ENCODE data around the gene PIK3C2B.

PIK3C2B gene

GRCh38 chr1:204495078-204495753, 611 bp upstream of the PIK3C2B start:
- H3K36me3 ChIP-seq (replicated peaks; ENCODE audit: insufficient read depth, low read length) = no peaks in the 10 kb centered on the region
- peaks cover 27% of the 10 kb centered on the region for H3F3A ChIP-seq (ENCODE audit: insufficient read depth, low read length)
- H3K4me2 ChIP-seq (ENCODE audit: low read depth, low read length) = peak overlapping the region; percentile 90
- H4K20me1 ChIP-seq (ENCODE audit: insufficient read depth, low read length) = no peaks in the 10 kb centered on the region
- H3K27me3 ChIP-seq (replicated peaks; ENCODE audit: insufficient read depth, low read length) = no peaks in the 10 kb centered on the region
- no peaks in the 10 kb centered on the region for H3K9me2 ChIP-seq (replicated peaks; ENCODE audit: insufficient read depth, low read length)
- peaks cover 15% of the 10 kb centered on the region for H3K4me1 ChIP-seq (ENCODE audit: low read length)
- TF ChIP-seq EZH2phosphoT487 (IDR thresholded peaks at IDR 0.05; ENCODE audit: low read length) = no peak
- H3K9me3 ChIP-seq (replicated peaks; ENCODE audit: insufficient read depth, low read length) = no peaks in the 10 kb centered on the region
- H2AFZ ChIP-seq (ENCODE audit: low read length) = peak overlapping the region; percentile 90
- DNase-seq = peak; percentile 74
- peak overlapping the region; percentile 84; the same call in 1 of the 2 replicates for H3K9ac ChIP-seq (ENCODE audit: low read length)
- peak overlapping the region; percentile 78 for H3K4me3 ChIP-seq (ENCODE audit: low read length)
- peaks cover 26% of the 10 kb centered on the region for H3K79me2 ChIP-seq (ENCODE audit: low read length)
- H3K27ac ChIP-seq (ENCODE audit: low read length) = peak overlapping the region; percentile 83; the same call in 1 of the 2 replicates

GRCh38 chr1:204493984-204494280, 673 bp downstream of the PIK3C2B start:
- Histone ChIP-seq H3K9me2 (replicated peaks; ENCODE audit: insufficient read depth, low read length) (no peaks in the 10 kb centered on the region), H3K9ac (ENCODE audit: low read length) (peak overlapping the region; percentile 84), H4K20me1 (ENCODE audit: insufficient read depth, low read length) (no peaks in the 10 kb centered on the region), H3K4me2 (ENCODE audit: low read depth, low read length) (peak overlapping the region; percentile 90), H3K27me3 (replicated peaks; ENCODE audit: insufficient read depth, low read length) (no peaks in the 10 kb centered on the region), H3K79me2 (ENCODE audit: low read length) (peaks cover 26% of the 10 kb centered on the region), H2AFZ (ENCODE audit: low read length) (peak overlapping the region; percentile 93), H3K4me3 (ENCODE audit: low read length) (peak overlapping the region; percentile 78), H3K9me3 (replicated peaks; ENCODE audit: insufficient read depth, low read length) (no peaks in the 10 kb centered on the region), H3K27ac (ENCODE audit: low read length) (peak overlapping the region; percentile 83), H3K36me3 (replicated peaks; ENCODE audit: insufficient read depth, low read length) (no peaks in the 10 kb centered on the region), H3K4me1 (ENCODE audit: low read length) (peaks cover 15% of the 10 kb centered on the region), H3F3A (ENCODE audit: insufficient read depth, low read length) (peaks cover 27% of the 10 kb centered on the region)
- DNase-seq = peak; percentile 75
- TF ChIP-seq CTCF (IDR thresholded peaks at IDR 0.05; ENCODE audit: low read length) (no peak), EZH2 (optimal IDR thresholded peaks at IDR 0.05; ENCODE audit: low read depth, low read length) (no peak), EZH2phosphoT487 (IDR thresholded peaks at IDR 0.05; ENCODE audit: low read length) (no peak)

GRCh38 chr1:204493145-204493983, 1.2 kb downstream of the PIK3C2B start:
- no peaks in the 10 kb centered on the region for H3K9me2 ChIP-seq (replicated peaks; ENCODE audit: insufficient read depth, low read length)
- H3K4me2 ChIP-seq (ENCODE audit: low read depth, low read length) = peak overlapping the region; percentile 90
- H3K79me2 ChIP-seq (ENCODE audit: low read length) = peaks cover 26% of the 10 kb centered on the region
- peaks cover 15% of the 10 kb centered on the region for H3K4me1 ChIP-seq (ENCODE audit: low read length)
- no peaks in the 10 kb centered on the region for H3K36me3 ChIP-seq (replicated peaks; ENCODE audit: insufficient read depth, low read length)
- no peak for DNase-seq
- H3K9ac ChIP-seq (ENCODE audit: low read length) = peak overlapping the region; percentile 84
- peak overlapping the region; percentile 83; the same call in 1 of the 2 replicates for H3K27ac ChIP-seq (ENCODE audit: low read length)
- H2AFZ ChIP-seq (ENCODE audit: low read length) = peak overlapping the region; percentile 93
- no peaks in the 10 kb centered on the region for H4K20me1 ChIP-seq (ENCODE audit: insufficient read depth, low read length)
- H3K27me3 ChIP-seq (replicated peaks; ENCODE audit: insufficient read depth, low read length) = no peaks in the 10 kb centered on the region
- H3F3A ChIP-seq (ENCODE audit: insufficient read depth, low read length) = peaks cover 27% of the 10 kb centered on the region
- peak overlapping the region; percentile 78 for H3K4me3 ChIP-seq (ENCODE audit: low read length)
- TF ChIP-seq EZH2 (optimal IDR thresholded peaks at IDR 0.05; ENCODE audit: low read depth, low read length) (no peak), EZH2phosphoT487 (IDR thresholded peaks at IDR 0.05; ENCODE audit: low read length) (no peak), CTCF (IDR thresholded peaks at IDR 0.05; ENCODE audit: low read length) (no peak)
- no peaks in the 10 kb centered on the region for H3K9me3 ChIP-seq (replicated peaks; ENCODE audit: insufficient read depth, low read length)
